ENCODE data around the gene CBL. TPM values are rescaled to one million over a fixed set of nuclear protein-coding genes. Genes with fewer than 3 reads are reported as not detected.
A peak's percentile ranks its signal among the peaks of the same experiment; 100 is the strongest.

The CBL gene
- total RNA-seq, 1 donor from 2014 or later = 6.2 TPM

DNA sequence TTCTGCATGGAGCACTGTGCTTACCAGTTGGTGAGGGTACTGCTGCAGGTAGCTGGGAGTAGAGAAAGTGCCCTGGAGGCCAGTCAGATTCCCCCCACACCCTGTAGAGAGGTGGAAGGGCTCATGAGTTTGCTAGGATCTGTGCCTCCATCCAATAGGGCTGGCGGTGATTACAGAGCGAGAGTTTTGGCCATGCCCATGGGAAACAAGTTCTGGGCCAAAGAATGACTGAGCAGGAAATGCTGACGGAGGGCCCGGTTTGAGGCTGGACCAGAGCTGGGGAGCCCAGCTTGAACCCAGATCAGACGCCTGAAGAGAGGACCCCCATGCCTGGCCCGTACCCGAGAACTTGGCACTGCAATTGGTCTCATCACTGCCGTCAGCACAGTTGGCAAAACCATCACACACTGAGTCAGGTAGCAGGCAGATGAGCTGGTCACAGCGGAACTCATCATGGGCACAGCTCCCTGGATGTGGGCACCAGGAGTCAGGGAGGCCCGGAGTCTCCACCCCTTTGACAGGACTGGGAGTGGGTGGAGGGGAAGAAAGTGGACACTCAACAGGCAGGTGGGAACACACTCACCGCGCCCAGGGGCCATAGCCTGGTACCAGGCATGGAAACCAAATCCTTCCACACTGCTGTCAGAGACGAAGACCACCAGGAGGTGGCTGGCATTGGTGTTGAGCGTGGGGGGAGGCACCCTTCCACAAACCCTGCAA lies 138.3 kb downstream of the CBL start:
- peak in 1 of 2 donors; percentile 57 for DNase-seq (ENCODE audit: low read depth in 2 of 2)

DNA sequence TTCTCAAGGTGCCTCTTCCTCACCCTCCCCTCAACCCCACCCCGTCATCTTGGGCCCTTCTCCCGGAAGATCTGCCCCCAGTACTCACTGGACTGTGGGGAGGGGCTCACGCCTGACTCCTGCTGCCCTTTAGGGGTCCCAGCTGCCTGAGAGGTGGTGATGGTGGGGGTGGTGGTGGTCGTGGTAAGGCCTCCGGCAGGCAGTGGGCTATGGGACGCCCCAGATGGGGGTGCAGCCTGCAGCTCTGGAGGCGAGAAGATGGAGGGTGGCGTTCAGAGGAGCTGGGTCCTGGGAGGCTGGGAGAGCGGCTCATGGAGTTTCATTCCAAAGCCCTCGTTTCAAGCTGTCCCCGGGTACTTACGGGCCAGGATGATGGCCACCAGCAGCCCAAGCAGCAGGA lies 139.5 kb downstream of the CBL start:
- no peak for DNase-seq (ENCODE audit: low read depth in 2 of 2)

DNA sequence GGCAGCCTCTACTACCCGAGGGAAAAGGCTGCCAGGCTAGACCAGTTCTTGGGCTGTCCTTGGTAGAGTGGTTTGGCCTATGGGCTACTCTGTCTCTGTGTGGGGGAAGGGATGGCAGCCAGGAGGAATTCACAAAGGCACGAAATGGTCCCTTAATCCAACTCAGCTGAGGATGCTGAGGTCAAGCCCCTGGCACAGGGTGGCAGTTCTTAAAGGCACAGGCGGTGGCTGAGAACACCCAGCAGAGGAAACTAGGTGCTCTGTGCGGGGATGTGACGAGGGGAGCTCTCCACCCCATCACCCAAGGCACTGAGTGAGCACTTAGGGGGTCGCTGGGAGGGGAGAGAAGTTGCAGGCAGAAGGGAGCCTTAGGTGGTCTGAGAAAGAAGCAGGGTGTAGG lies 140.5 kb downstream of the CBL start, which contains the start of gene MFRP:
Gene MFRP (minus strand): TSS at position 101 of the 400 bp plus-strand sequence. CDS start 192 bp downstream, outside the sequence.
- no peak for DNase-seq (ENCODE audit: low read depth in 2 of 2)

DNA sequence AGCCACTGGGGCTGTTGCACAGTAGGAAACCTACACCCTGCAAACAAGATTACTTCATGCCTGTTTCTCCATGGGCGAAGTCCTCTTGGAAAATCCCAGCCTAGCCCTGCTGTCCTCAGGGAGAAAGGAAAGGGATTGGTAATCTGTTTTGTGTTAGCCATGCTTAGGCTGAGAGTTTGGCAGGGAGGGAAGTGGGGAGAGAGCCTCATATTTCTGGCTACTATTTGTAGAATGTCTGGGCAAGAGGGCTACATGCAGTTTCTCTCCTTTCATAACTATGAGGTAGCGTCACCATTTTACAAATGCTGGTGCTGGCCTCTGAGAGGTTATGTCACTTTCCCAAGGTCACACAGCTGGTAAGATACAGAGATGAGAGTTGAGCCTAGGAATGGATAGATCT lies 141.1 kb downstream of the CBL start:
- no peak for DNase-seq (ENCODE audit: low read depth in 2 of 2)

DNA sequence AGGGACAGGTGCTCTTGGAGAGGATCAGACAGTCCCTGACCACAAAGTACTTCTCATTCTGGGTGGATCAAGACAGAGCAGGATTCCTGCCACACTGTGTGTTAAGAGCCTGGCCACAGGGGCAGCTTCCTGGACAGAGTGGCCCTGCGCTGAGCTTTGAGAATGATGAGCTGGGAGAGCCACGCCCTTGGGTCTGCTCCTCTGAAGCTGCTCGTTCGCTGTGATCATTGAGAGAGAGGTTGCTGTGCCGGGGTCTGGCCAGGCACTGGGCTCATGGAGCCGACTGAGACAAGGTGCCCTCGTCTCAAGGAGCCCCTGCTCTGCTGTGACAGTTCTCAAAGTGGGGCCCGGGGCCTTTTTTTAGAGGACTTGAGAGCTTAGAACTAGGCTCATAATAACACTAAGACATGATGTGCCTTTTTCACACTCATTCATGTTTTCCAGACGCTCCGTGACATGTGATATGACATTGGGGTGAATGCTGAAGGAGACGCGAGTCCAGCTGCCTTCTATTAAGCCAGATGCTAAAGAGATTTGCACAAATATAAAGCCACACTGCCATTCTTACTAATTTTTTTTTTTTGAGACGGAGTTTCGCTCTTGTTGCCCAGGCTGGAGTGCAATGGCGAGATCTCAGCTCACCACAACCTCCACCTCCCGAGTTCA lies 141.9 kb downstream of the CBL start:
- no peak for DNase-seq (ENCODE audit: low read depth in 2 of 2)

DNA sequence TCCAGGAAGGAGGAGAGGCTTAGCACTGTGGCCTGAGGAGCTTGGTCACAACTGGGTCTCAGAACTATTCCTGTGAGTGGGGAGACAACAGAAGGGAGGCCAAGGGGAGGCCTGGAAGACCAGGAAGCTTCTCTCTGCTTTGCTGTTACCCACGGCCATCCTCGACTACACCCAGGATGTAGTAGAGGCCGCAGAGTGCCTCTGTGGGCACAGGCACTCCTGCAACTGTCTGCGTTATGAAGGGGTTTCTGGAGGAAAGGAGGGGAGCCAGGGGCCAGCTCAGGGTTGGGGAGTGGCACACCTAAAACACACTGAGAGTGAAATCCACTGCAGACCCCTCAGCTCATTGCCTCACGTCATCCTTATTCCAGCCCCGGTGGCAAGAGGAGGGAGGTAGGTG lies 144.2 kb downstream of the CBL start:
- DNase-seq (ENCODE audit: low read depth in 2 of 2) = no peak

DNA sequence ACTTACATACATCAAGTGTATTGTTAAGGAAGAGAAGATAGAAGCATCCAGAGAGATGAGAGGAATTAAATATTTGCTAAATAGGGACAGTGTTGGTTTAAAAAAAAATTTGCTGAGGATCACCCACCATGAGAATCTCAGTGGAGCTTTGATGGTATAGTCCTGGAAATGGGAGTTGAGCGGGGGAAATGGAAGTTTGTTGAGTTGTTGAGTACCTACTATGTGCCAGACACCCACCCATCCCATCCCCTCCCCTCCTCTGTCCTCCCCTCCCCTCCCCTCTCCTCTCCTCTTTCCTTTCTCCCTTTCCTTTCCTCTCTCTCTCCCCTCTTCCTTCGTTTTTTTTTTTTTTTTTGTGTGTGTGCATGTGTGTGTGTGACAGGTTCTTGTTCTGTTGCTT lies 145.1 kb downstream of the CBL start:
- no peak for DNase-seq (ENCODE audit: low read depth in 2 of 2)

DNA sequence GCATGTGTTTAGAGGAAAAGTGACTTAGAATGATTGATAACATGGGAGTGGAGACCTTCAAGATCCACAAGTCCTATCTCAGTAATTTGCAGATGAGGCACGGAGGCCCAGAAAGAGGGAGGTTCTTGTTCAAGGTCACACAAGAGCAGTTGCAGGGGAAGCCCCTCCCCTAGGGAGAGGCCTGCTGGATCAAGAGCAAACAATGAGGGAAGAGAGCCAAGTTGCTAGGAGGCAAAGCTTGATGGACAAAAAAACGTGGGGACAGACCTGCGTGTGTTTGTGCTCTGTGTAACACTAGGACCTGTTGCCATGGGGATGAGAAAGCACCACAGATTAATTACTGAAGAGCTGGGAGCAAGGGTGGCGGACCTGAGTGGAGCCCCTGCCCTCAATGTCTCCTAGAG lies 146.7 kb downstream of the CBL start:
- DNase-seq (ENCODE audit: low read depth in 2 of 2) = peak; percentile 87 to 97

DNA sequence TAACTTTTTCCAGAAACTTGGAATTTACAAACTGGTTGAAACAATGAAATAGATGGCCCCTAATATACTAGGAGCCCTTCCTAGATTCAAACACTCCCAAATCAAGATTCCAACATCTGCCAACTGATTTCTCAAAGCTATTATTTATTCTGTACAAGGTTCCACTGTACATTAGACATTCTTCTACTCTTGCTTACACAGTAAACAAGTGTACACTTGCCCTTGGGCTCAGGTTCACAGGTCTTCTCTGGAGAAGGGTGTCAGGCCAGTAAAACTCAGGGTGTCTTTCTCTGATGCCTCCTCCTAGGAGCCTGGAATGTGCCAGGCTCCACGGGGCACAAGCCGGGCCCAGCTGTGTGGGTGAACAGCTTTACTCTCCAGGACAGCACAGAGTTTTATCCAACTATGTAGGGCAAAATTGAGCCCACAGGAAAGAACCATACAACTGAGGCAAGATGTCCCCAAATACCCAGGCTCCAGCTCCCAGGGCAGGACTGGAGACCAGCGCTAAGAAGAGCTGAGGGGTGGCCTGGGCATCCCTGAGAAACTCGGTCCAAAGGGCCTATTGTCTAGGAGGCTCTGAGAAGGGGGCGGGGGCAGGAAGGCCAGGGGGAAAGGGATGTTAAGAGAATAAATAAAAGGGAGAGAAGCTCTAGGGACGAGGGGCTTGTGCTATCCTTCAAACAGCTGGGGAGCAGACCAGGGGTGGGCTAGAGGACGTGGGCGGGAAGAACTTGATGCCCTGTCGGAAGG lies 149.1 kb downstream of the CBL start:
- DNase-seq (ENCODE audit: low read depth in 2 of 2) = no peak

DNA sequence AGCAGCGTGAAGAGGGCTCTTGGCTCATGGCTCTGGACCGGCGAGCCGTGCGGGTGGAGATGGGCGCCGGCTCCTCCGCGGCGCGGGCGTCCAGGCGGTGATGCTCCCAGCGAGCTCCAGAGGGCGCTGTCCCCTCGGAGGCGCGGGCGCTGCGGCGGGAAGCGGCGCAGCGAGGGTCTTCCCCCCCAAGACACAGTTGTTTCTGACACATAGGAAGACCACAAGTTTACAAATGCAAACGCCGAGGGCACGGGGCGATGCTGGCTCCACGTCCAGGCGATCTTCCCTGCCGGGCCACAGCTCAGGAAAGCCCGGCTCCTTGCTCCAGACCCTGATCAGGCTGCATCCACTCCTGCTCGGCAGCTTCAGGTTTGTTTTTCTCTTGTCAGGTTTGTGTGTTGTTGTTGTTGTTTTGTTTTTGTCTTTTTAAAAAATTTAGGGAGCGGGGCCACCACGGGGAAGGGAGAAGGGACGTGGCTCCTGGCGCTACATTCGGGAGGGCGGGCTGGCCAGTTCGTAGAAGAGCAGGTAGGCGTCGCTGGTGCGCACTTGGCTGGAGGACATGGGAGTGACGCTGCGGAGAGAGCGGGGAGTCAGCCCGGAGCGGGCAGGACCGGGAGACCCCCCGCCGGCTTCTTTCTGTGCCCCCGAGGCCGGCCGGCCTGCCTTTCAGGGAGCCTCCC lies 150.4 kb downstream of the CBL start:
- peak; percentile 74 to 87 for DNase-seq (ENCODE audit: low read depth in 2 of 2)

DNA sequence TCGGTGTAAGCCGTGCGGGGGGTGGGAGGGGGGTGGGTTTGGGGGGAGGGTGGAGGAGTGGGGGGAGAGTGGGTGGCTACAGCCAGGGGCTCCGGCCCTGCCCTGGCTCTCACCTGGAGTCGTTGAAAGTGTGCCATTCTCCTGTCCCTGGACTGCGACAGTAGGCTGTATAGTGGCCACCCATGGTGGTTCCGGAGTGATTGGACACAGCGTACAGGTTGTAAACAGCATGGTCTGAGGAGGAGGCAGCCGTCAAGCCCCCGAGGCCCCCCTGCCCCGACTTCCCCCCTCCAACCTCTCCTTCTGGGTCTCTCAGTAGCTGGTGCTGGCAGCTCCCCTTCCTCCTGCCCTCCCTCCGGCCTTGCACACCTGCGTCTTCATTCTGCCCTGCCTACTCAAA lies 150.9 kb downstream of the CBL start:
- no peak for DNase-seq (ENCODE audit: low read depth in 2 of 2)

Other genes starting within 250 kb of the CBL start
- gene FOXR1, start 234.6 kb upstream of the CBL start, total RNA-seq = not detected in 2 replicates
- gene CENATAC, start 208.2 kb upstream of the CBL start, total RNA-seq = 4.4 and 8.5 TPM in 2 replicates
- gene RPS25, start 188.0 kb upstream of the CBL start, total RNA-seq = 413 and 578 TPM in 2 replicates
- gene TRAPPC4, start 187.6 kb upstream of the CBL start, total RNA-seq = 73.2 and 89.8 TPM in 2 replicates
- gene SLC37A4, start 175.5 kb upstream of the CBL start, total RNA-seq = 9.9 and 10.2 TPM in 2 replicates
- 118 and 150 TPM in 2 replicates for gene HYOU1, start 149.1 kb upstream of the CBL start, total RNA-seq
- 17.0 and 23.4 TPM in 2 replicates for gene VPS11, start 138.5 kb upstream of the CBL start, total RNA-seq
- 3.0 and 4.6 TPM in 2 replicates for gene HMBS, start 121.5 kb upstream of the CBL start, total RNA-seq
- 10.7 and 16.3 TPM in 2 replicates for gene DPAGT1, start 104.5 kb upstream of the CBL start, total RNA-seq
- 1.7 and 2.8 TPM in 2 replicates for gene C2CD2L, start 99.0 kb upstream of the CBL start, total RNA-seq
- gene HINFP, start 84.8 kb upstream of the CBL start, total RNA-seq = 9.4 and 11.7 TPM in 2 replicates
- gene ABCG4, start 57.3 kb upstream of the CBL start, total RNA-seq = 0.22 TPM in 1 of 2 replicates, not detected in the other
- gene NLRX1, start 37.6 kb upstream of the CBL start, total RNA-seq = 9.8 and 11.1 TPM in 2 replicates
- not detected in 2 replicates for gene NHERF4, start 20.9 kb upstream of the CBL start, total RNA-seq
- gene MCAM, start 110.8 kb downstream of the CBL start, total RNA-seq = 48.4 and 268 TPM in 2 replicates
- 2.6 and 2.8 TPM in 2 replicates for gene RNF26, start 128.2 kb downstream of the CBL start, total RNA-seq
- 65.6 and 93.1 TPM in 2 replicates for gene C1QTNF5, start 134.5 kb downstream of the CBL start, total RNA-seq
- under 0.01 TPM in 1 of 2 replicates, not detected in the other for gene MFRP, start 140.4 kb downstream of the CBL start, total RNA-seq
- gene USP2, start 175.4 kb downstream of the CBL start, total RNA-seq = 0.20 and 0.22 TPM in 2 replicates
- 0.20 and 0.22 TPM in 2 replicates for gene THY1, start 216.8 kb downstream of the CBL start, total RNA-seq